Activated naive CD4-positive, alpha-beta T cell treated with anti-CD3 and anti-CD28 coated beads, Interleukin-2, amount 50 U/mL, for 72 hours (primary cell): Measurements from ENCODE around the gene PKP1. TPM values are rescaled to one million over a fixed set of nuclear protein-coding genes. Genes with fewer than 3 reads are reported as not detected.
A peak's percentile ranks its signal among the peaks of the same experiment; 100 is the strongest.

Source experiments
- ATAC-seq, 2 donors: fragments of 150-1000 bp; cut with Tn5 transposase; 2 replicates each; pipeline ENCODE4 v1.10.0; 2021; ENCODE audit warnings: mild to moderate bottlenecking in 2 of 2, moderate library complexity in 2 of 2
- DNase-seq, 2 donors: peaks; one replicate each; pipeline ENCODE4 v3.0.0; 2021 to 2022; ENCODE audit warnings: low spot score in 2 of 2
- H3K27ac Mint-ChIP-seq, 2 donors: one replicate each; pipeline ENCODE4 v1.8.0; 2022; ENCODE audit warnings: mild to moderate bottlenecking in 2 of 2, mixed read lengths in 2 of 2
- H3K36me3 Mint-ChIP-seq, 2 donors: one replicate each; pipeline ENCODE4 v1.8.0; 2022; ENCODE audit warnings: mixed read lengths in 2 of 2
- H3K9me3 Mint-ChIP-seq, 2 donors: one replicate each; pipeline ENCODE4 v1.8.0; 2022; ENCODE audit warnings: mixed read lengths in 2 of 2
- total RNA-seq, 2 donors: library from RNA; stranded (reverse); gene quantifications; one replicate each; pipeline ENCODE4 v1.2.3, GENCODE V29; 2022

The PKP1 gene
- total RNA-seq, 2 donors from 2014 or later: not detected

DNA sequence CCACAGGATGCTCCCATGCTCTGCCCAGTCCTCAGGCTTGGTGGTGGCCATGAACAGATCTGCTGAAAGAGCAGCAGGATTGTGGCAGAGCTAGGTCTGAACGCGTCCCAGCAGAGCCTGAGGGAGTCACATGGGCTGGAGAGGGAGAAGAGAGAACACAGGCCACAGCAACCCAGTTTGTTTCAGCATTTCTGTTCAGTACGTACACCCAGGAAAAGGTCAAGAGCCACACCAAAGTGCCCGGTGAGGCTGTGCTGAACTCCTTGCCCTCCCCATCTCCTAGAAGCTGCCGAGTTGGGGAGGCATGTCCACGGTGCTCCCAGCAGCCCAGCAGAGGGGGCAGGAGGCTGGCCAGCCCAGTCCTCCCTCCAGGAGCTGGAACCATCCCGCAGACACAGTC lies 5.5 kb downstream of the PKP1 start:
- DNase-seq (no peak), ATAC-seq (no peak)
- H3K27ac Mint-ChIP-seq: no peak overlapping the region
- no peaks in the 10 kb centered on the region for H3K36me3 Mint-ChIP-seq
- H3K9me3 Mint-ChIP-seq: no peaks in the 10 kb centered on the region

DNA sequence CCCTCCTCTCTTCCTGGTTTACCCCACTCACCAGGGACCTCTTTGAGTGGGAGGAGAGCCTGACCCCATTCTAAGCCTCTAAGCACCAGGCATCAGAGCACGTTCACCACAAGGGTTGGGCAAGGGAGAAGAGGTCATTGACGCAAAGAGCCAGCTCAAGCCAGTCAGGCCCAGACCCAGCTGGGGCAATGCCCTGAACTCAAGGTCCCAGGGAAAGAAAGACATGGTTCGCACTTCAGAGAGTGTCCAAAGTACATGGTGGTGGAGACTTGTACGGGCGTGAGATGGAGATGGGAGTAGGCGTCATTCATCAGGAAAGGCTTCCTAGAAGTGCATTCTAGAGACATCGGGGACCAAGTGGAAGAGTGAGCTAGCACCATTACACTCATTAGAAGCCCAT lies 7.2 kb downstream of the PKP1 start:
- ATAC-seq (no peak), DNase-seq (no peak)
- H3K36me3 Mint-ChIP-seq: no peaks in the 10 kb centered on the region
- no peaks in the 10 kb centered on the region for H3K9me3 Mint-ChIP-seq
- H3K27ac Mint-ChIP-seq: no peak overlapping the region

DNA sequence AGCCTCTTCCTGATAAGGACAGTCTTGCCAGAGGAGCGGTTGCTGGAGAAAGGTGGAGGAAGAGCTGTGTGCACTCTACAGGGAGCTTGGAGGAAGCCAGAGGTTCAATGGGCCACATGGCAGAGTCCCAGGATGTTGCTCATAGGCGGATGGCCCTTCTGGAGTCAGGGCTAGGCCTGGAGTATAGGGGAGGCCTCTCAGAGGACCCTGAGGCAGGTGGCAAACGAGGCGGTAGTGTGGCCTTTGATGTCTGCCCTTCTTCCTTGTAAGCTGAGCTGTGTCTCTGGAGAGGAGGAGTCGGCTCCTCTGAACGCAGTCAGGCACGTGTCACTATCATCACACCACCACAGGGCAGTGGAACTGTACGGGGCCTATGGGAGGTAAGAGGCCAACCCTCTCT lies 8.6 kb downstream of the PKP1 start:
- DNase-seq (no peak), ATAC-seq (no peak)
- H3K27ac Mint-ChIP-seq: no peak overlapping the region
- no peaks in the 10 kb centered on the region for H3K36me3 Mint-ChIP-seq
- no peaks in the 10 kb centered on the region for H3K9me3 Mint-ChIP-seq

DNA sequence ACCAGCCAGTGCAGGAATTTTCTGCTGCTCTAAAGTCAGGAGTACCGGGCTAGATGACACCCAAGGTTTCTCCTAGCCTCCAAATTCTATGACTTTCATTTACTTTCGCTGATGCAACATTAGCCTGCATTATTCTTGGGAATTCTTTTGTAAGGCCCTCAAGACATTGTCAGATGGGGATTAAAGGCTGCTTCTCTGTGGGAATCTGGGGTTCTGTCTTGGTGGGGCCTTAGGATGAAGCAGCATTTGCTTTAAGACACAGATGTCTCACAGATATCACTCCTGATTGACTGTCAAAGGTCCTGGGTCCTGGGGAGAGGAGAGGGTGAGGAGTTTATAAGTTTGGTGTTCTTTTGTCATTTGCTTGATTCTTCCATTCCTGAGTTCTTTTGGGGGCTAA lies 11.6 kb downstream of the PKP1 start:
- Mint-ChIP-seq H3K9me3 (no peaks in the 10 kb centered on the region), H3K36me3 (no peaks in the 10 kb centered on the region), H3K27ac (no peak overlapping the region)
- ATAC-seq (no peak), DNase-seq (no peak)

DNA sequence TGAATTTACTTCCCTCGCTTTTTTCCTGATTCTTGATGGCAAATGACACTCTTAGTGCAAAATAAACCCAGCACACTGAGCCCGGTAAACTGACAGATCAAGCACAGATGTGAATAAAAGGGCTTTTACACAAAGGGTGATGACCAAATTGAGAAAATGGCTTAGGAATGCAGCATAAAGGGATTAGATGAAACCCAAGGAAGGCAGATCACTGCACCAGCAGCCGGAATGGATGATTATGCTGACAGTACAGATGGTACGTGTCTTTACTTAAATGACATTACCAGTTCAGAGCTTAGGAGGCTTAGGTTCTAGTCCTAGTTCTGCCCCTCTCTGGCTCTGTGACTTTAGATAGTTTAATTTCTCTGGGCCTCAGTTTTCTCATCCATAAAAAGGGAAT lies 12.0 kb downstream of the PKP1 start:
- Mint-ChIP-seq H3K36me3 (no peaks in the 10 kb centered on the region), H3K9me3 (no peaks in the 10 kb centered on the region), H3K27ac (no peak overlapping the region)
- no peak for DNase-seq
- ATAC-seq: no peak

DNA sequence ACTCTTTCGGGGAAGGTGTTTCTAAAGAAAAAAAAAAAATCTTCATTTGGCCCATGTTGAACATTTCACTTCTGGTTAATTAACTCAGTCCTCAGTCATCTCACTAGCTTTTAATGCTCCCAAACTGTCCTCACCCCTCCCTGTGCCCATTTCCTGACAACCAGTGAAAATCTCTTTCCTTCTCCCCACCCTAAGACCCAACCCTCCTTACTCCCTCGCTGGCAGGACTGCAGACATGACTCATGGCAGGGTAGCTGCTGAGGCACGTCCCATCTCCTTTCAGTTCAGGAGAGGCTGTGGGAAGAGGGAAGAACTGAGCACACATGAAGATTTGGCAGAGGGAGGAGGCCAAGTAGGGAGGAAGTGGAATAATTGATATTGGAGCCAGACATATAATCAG lies 12.6 kb downstream of the PKP1 start:
- DNase-seq (no peak), ATAC-seq (no peak)
- no peak overlapping the region for H3K27ac Mint-ChIP-seq
- H3K9me3 Mint-ChIP-seq: no peaks in the 10 kb centered on the region
- H3K36me3 Mint-ChIP-seq: no peaks in the 10 kb centered on the region

DNA sequence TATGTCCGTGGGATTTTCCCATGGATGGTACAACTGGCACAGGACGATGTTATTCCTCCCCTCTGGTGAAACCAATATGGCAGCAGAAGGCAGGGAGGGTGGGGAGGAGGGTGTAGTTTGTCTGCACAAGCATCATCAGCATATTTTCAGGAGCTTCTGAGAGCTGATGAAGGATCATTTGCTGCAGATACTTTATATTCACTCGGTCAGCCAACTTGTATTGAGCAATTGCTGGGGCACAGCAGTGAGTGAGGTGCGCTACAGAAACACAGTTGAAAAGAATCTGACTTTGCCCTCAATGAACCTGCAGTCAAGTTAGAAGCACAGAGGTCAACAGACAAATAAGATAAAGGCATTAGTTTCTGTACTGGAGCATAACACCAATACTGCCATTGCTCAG lies 13.0 kb downstream of the PKP1 start:
- no peaks in the 10 kb centered on the region for H3K9me3 Mint-ChIP-seq
- DNase-seq (no peak), ATAC-seq (no peak)
- no peak overlapping the region for H3K27ac Mint-ChIP-seq
- H3K36me3 Mint-ChIP-seq: no peaks in the 10 kb centered on the region

DNA sequence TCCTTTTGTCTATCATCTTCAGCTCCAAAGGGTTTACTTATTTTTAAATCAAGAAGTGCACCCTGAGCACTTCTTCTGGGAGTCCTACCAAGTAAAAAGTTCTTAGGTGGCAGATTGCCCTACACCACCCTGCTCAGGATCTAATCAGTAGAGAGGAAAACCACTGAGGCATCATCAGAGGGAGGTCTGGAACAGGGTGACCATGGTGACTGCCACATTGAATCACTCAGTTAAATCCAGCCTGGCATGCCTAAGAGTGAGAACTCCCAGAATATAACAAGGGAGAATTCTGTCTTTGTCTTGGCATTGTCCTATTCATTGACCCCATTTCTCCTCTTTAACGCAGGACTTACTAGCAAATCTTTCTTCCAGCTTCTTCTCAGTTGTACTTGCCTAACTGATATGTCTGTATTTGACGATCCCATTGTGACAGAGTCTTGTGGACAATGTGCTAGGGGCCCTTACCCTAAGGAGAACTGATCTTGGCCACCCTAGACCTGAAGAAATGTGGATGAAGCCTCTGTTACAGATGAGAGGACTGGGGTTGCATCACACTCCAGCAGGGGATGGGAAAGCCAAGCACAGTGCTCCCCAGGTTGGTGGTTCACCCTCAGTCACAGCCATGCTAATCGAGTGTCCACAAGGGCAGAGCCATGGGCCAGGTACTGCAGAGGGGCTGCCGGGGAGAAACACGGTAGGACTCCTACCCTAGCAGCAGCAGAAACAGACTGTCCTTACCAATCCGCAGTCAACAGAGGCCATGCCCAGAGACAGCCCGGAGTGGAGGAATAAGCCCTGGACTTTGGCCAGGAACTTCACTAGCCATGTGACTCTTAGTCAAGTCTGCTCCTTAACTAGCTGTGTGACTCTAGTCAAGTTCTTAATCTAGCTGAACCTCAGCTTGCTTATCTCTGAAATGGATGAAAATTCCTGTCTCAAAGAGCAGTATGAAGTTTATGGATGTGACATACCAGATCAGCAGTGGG lies 15.4 kb downstream of the PKP1 start:
- DNase-seq (no peak), ATAC-seq (no peak)
- Mint-ChIP-seq H3K36me3 (no peaks in the 10 kb centered on the region), H3K27ac (no peak overlapping the region), H3K9me3 (no peaks in the 10 kb centered on the region)

DNA sequence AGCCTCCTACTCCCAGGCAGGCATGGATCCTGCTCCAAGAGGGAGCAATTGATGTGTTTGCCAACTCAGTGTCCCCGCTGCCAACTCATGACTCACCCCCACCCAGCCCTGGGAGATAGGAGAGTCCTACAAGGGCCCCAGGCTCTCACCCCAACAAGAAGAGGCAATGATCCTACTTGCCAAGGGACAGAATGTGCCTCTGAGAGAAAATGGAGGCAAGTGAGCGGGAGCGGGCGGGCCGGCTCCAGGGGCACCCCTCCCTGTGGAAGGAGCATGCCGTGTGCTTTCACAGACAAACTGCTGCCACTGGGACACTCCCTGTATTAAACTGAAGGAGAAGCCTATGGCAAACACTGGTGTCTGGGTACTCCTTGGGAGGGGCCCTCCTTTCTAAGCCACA lies 16.7 kb downstream of the PKP1 start:
- no peak for ATAC-seq
- Mint-ChIP-seq H3K36me3 (no peaks in the 10 kb centered on the region), H3K9me3 (no peaks in the 10 kb centered on the region), H3K27ac (no peak overlapping the region)
- DNase-seq: no peak

DNA sequence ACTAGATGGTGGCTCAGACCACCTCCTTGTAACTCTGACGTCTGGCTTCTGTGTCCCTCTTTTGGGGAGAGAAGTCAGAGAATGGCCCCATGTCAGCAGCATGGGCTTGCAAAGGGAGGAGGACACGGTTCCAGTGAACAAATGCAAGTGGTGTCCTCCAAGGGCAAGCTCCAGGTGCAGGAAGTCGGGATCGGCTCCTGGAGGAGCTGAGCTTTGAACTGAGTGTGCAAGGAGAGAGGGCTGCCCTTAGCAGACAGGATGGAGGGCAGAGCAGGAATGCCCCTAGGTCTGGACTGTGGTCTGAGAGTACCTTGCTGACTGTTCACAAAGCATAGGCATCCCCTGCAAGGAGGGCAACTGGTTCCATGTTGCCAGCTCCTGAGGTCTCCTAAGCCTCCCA lies 17.3 kb downstream of the PKP1 start:
- ATAC-seq (no peak), DNase-seq (no peak)
- Mint-ChIP-seq H3K36me3 (no peaks in the 10 kb centered on the region), H3K9me3 (no peaks in the 10 kb centered on the region), H3K27ac (no peak overlapping the region)

DNA sequence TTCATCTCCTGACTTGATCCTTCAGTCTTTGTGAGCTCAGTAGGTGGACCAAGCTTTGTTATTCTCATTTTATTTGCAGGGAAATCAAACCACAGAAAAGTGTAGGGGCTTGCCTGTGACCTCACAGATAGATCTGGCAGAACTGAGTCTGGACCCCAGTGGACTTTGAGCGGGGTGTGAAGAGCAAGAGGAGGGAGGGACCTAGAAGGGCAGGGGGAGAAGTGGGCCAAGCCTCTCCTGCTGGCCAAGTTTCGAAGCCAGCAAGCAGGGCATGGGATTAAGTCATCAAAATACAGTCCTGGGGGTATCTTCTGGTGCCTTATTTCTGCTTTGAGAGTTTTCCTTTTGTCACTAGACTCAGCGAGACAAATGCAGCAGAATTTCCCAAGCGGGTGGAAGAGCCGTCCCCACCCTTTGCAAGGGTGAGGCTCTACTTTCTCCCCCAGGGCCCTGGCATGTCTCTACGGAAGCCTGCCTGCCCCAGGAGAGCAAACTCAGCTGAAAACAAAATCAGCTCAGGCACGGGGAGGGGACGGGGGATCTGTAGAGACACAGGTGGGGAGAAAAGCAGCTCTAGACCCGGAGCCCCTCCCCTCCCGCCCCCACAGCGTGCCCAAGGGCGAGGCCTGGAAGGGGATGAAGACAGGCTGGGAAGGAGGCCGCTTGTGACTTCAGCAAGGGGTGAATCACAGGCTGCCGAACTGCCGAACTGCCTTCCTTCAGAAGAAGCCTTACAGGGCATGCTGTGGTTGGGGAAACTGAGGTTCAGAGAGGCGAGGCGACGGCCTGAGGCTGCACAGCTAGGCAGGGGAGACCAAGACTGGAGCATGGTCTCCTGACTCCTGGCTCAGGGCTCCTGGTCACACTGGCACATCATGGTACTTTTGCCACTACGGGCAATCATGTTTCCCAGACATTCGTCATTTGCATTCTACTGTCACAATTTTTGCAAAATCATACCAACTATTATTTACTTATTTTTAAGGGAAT lies 19.2 kb downstream of the PKP1 start:
- no peaks in the 10 kb centered on the region for H3K36me3 Mint-ChIP-seq
- no peaks in the 10 kb centered on the region for H3K9me3 Mint-ChIP-seq
- H3K27ac Mint-ChIP-seq: no peak overlapping the region
- ATAC-seq (no peak), DNase-seq (no peak)

DNA sequence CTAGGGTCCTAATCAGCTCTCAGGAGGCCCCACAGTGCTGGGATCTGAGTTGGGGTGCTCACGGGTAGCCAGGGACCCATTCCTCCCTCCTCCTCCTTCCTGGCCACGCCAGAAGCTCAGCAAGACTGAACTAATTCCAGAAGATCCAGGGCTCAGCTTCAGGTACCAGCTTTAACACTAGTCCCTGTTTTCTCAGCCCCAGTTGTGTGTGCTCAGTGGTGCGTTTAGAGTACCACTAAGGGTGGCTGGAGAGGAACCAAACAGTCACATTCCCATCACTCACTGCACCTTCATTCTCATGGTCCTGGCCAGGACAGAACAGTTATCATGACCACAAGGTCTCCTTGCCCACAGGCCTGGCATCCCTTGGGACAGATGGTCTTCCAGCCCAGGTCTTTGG lies 20.8 kb downstream of the PKP1 start:
- Mint-ChIP-seq H3K36me3 (no peaks in the 10 kb centered on the region), H3K9me3 (no peaks in the 10 kb centered on the region), H3K27ac (no peak overlapping the region)
- ATAC-seq (no peak), DNase-seq (no peak)

DNA sequence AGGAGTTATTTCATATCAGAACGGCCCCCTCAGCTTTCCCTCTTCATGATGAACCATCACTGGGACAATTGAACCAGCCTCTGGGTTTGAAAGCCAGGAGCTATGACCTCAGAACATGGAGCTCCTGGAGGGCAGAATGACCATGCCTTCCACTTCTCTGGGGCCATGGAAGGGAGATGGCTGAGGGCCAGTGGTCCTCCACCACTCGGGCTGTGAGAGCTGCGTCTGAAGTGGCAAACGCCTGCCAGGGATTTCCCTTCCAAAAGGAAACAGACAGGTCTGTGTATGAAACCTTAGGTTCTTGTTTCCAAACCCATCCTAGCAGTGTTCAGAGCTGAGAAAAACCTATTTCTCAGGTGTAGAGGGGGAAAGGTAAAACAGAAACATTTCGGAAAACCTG lies 22.5 kb downstream of the PKP1 start:
- DNase-seq: no peak
- H3K9me3 Mint-ChIP-seq: no peaks in the 10 kb centered on the region
- peak overlapping the region in 1 of 2 donors; percentile 65 for H3K27ac Mint-ChIP-seq
- ATAC-seq: no peak
- no peaks in the 10 kb centered on the region for H3K36me3 Mint-ChIP-seq

DNA sequence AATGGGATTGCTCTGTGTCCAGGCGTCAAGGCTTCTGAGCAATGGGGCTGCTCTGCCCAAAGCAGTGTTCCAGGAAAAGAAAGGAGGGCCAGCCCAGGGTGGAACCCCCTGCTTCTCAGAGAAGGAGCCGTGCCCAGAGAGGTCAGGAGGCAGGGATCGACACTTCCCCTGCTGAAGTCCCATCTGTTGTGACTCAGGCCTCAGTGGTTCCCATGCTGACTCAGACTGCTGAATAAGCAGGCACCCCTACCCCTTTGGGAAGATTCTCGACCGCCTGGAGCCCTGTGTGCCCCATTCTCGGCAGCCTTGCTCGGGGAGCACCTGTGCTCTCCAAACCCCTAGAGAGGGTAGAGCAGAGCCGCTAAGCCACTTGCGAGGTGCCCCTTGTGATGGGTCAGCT lies 23.9 kb downstream of the PKP1 start:
- Mint-ChIP-seq H3K36me3 (no peaks in the 10 kb centered on the region), H3K9me3 (no peaks in the 10 kb centered on the region), H3K27ac (no peak overlapping the region)
- DNase-seq (no peak), ATAC-seq (no peak)

DNA sequence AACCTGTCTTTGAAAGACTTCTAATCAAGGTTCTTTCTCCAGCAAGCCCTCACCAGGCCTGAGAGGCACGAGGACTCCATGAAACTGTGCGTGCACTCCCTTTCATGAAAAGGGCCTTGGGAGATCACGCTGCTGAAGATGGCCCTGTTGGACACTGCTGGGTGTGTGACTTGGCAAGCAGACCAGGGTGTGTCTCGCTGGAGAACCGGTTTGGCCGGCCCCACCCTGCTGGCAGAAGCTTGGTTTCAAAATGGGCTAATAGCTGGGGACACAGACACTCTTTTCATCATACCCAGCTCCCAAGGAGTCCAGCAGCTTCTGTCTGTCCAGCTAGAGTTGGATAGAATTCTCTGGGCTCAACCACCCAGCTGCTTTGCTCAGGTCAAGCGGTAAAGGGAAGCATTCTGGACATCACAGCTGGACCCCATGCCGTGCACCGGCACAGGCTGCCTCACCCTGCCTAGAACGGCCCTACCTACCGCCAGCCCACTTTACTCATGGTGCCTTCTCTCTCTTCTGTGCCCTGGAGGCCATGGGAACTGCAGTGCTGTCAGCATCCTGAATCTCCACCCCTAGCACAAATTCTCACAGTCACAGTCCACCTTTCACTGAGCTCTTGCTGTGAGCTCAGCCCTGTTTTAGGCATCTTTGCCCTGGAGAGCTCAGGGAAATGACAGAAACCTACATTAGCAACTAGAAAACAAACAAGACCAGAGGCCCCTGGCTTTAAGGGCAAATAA lies 24.6 kb downstream of the PKP1 start:
- Mint-ChIP-seq H3K27ac (no peak overlapping the region), H3K9me3 (no peaks in the 10 kb centered on the region), H3K36me3 (no peaks in the 10 kb centered on the region)
- DNase-seq (no peak), ATAC-seq (no peak)

DNA sequence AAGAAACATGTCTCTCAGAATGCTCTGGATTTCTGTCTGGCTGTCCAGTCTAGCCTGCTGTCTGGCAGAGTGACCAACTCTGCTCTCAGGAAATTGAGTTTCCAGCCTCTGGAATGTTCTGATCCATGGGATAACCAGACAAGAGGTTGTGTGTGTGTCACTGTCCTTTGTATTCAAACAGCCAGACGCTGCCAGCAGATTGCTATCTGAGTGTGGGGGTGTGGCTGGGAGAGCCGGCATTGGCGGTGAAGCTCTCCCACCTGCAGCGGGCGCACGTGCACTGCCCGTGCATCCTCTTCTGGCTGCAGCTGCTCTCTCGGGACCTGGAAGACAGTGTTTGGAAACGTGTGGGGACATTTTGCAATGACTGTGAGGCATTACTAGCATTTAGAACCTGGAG lies 26.1 kb downstream of the PKP1 start:
- Mint-ChIP-seq H3K36me3 (no peaks in the 10 kb centered on the region), H3K27ac (no peak overlapping the region), H3K9me3 (no peaks in the 10 kb centered on the region)
- no peak for DNase-seq
- no peak for ATAC-seq
